ENCODE data around the gene RSL24D1.
"Not testable (repeated sequence)": the region's sequence is repeated elsewhere in the genome, so short reads cannot be mapped to it uniquely, and the experiment has no call there.

RSL24D1 gene

DNA sequence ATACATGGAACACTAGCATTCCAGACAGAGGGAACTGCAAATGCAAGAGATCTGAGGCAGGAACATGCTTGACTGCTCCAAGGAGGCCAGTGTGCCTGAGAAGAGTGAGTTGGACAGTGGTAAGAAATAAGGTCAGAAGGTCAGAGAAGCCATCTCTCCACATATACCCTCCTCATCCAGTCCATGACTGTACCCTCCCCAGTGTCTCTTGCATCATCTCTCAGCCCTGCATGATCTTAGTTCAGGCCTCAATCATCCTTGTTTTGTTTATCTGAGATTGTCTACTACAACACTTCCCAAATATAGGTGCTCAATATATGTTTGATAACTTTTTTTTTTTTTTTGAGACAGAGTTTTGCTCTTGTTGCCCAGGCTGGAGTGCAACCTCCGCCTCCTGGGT is 5.5 kb upstream of the RSL24D1 start:
- DNase-seq: no peak

DNA sequence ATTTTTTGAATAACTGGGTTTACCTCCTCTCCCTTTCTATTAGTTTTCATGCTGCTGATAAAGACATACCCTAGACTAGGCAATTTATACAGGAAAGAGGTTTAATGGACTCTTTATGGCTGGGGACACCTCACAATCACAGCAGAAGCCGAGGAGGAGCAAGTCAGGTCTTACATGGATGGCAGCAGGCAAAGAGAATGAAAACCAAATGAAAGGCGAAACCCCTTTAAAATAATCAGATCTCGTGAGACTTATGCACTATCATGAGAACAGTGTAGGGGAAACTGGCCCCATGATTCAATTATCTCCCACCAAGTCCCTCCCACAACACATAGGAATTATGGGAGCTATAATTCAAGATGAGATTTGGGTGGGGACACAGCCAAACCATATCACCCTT is 2.0 kb upstream of the RSL24D1 start:
- DNase-seq: no peak

DNA sequence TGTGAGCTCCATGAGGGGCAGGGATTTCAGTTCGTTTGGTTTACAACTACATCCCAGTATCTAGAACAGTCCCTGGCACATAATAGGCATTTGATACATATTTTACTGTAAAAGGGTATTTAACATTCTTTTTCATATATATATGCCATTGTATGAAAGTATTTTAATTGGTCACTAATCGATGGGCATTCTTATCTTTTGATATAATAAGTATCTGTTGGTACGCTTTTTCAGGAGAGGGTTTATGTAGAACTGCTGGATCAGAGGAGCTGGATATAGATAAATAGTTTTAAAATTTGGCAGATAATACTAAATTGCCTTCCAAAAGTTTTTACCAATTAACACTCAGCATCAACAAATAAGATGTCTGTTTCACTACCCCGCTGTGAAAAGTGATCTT is 978 bp upstream of the RSL24D1 start:
- DNase-seq: no peak

DNA sequence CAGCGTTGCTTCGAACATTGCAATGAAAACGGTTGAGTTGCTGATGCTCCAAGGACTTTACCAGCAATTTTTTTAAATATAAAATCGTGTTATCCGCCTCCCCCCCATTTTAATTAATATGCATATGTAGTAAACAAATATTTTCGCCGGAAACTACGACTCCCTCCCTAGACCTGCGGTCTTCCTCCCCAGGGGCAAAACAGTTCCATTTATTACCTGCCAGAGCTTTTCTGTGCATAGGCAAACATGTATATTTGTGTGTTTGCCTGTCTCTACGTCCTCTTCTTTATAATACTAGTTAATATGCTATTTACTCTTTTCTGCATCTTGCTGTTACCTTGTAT is 593 bp upstream of the RSL24D1 start:
- no peak for DNase-seq

DNA sequence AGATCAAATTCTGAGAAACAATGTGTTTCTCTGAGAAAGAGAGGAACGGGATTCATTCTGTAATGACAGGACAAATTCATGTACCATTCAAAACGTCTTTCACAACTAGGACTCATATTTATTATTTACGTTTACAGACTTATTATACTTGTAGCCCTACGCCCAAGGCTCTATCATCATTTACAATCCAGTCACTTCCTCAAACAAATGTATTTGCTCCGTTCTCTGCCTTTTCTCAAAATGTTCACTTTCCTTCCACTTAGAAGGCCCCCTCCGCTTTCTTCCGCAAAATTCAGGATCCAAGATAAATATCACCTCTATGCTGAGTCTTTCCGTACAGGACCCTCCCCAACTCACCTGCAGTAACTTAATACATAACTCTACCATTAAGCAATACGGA is 745 bp downstream of the RSL24D1 start:
- DNase-seq: no peak

DNA sequence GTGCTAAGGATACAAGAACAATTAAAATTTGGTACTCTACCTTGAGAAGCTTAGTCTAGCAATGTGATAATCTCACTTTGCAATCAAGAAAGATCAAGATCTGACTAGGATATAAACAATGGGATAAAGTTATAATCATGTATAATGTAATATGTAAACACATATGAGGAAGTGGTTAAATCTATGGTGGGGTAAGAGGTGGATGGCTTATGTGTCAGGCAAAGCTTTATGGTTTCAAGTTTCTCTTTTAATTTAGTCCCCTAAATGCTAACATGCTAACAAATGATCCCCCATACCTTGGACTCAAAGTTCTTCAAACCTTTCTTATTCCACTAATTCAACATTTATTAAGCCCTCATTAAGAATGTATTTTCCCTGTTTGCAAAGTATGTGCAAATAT is 2.5 kb downstream of the RSL24D1 start:
- DNase-seq: peak; percentile 46

DNA sequence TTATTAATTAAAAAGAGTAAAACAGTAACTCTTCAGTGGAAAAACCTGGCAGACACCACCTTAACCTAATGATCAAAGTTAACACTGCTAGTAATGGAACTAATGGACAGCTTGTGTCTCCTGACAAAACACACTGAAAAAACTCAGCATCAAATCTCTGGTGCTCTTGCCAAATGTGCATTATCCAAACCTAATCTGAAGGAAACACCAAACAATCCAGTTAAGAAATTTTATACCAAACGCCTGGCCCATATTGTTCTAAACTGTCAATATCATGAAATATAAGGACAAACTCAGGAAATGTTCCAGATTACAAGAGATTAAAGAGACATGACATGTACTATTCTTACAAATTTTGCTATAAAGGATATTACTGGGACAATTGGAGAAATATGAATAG is 10.4 kb downstream of the RSL24D1 start:
- DNase-seq: no peak

DNA sequence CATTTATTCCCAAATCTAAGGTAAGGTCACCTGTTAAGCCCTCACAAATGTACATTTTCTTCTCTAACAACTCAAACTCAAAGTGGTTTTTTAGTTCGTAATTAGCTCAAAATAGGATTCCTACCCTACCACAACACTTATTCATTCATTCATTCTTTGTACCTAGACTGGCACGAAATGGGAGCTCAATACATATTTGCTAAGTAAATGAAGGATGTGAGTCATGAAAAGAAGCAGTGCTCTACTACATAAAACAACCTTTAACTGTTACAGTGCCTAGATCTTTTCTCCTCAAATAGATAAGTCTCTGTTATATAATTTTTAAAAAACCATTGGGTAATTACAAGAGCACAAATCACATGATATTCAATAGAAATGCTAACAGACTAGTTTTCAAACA is 13.1 kb downstream of the RSL24D1 start:
- DNase-seq: peak; percentile 11

DNA sequence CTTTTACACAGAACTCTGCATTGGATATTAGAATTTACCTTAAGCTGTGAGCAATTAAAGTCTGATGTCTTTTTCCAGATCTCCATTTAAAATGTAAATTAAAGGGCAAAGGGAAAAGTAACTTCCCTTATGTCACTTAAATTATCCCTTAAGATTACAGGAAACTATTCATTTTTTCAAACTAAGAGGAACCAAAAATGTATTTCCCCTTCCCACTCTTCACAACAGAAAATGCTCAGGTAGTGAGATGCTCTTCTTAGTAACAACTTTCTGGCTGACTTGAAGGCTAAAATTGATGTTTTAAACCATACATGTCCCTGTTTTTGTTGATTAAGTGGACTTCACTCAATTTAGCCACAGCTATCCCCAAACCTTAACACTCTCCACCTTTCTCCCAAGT is 17.6 kb downstream of the RSL24D1 start:
- DNase-seq: no peak

DNA sequence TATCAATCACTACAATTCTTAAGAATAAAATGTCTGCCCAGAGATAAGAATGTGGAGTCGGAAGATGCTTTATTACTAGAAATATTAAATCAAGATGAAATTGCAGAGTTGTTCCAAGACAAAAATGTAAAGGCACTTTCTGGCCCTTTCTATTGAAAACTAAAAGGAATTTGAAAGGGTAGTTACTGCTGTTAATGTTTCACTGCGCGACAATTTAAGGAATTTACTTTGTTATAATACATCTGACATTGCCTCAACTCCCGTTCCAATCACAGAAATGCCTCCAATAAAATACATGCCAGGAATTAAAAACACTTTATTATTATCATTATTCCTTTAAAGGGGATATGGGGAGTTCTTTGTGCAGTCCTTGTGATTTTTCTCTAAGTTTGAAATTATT is 26.4 kb downstream of the RSL24D1 start:
- no peak for DNase-seq

DNA sequence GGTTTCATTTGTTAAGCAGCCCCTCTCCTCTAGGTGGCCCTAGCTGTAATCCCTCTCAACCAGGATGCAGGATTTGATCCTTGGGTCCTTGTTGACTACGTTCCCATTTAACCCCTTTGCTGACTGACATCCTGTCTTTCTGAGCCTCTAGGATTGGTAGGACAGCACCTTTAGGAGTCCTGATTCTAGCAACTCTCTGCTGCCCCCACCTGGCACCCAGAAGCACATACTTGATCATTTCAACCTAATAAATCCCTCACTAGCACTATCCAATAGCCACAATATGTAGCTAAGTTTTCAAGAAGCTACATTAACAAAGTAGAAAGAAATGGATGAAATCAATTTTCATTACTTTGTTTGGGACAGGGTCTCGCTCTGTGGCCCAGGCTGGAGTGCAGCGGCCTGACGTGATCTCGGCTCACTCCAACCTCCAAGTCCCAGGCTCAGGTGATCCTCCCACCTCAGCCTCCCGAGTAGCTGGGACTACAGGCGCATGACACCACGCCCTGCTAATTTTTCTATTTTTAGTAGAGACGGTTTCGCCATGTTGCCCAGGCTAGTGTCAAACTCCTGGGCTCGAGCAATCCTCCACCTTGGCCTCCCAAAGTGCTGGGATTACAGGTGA is 28.3 kb downstream of the RSL24D1 start:
- peak; percentile 73 for DNase-seq

DNA sequence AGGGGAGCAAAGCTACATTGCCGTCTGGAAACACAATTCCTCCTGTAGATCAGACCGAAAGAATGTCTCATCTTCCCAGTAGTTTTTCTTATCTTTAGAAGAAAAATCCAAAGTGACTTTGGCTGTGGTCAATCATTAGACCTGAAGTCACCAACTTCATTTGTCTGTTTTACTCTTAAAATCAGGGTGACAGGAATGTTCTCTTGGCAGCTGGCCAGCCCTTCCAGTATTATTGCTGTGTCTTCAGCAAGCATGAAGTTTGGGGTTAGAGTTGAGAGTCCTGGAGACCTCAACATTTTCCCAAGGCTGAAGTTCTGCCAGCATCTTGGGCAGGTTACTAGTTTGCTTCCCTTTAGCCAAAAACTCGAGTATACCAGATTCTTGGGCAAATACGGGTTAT is 32.5 kb downstream of the RSL24D1 start:
- DNase-seq: no peak

DNA sequence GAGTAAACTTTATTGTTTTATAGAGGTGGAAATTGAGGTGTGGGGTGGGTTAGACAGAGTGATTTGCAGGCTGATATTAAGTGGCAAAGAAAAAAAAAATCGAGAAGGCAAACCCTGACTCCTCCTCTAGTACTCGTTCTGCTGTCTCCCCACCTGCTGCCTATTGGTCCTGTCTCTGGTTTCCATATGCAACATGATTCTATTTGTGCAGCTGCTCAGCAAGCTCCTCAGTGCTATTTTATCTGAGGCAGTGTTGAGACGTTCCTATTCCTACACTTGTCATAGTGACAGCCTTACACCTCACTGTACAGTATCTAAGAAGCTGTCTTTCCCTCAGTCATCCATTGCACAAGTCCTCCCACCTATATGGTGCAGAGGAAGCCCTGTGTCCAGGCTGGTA is 45.1 kb downstream of the RSL24D1 start:
- no peak for DNase-seq

DNA sequence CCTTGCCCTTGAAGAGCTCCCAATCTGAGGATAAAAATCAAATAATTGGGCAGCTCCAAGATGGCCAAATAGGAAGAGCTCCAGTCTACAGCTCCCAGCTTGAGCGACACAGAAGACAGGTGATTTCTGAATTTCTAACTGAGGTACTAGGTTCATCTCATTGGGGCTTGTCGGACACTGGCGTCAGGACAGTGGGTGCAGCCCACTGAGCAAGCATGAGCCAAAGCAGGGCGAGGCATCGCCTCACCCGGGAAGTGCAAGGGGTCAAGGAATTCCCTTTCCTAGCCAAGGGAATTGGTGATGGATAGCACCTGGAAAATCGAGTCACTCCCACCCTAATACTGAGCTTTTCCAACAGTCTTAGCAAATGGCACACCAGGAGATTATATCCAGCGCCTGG is 53.6 kb downstream of the RSL24D1 start:
- not testable (repeated sequence) for DNase-seq

DNA sequence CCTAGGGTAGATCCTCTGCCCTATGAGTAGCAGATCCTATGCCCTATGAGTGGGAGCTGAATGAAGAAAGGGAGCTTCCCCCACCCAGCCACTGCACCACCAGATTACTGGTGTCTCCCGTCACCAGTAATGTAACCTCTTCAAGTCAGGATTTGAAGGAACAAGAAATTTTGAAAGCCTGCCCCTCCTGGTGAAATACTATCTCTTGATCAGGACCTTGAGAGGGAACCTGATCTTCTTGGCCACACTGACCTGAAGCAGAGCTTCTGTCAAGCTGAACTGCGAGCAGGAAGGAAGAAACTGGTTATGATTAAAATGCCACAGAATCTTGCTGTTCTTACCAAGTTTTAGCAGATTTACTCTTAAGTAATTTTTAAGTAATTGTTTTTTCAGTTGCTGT is 62.8 kb downstream of the RSL24D1 start:
- DNase-seq: no peak

DNA sequence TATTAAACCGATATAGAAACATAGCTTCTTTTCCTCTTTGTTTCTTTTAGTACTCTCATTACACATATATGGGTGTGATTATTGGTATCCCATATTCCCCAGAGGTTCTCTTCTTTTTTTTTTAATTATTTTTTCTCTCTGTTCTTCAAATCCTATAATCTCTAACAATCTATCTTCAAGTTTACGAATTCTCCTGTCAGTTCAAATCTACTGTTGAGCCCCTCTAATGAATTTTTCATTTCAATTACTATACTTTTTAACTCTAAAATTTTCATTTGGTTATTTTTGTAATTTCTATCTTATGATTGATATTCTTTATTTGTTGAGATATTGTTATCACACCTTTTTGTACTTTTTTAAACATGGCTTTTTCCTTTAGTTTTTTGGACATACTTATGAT is 64.1 kb downstream of the RSL24D1 start:
- DNase-seq: no peak

Measured in HCEC 1CT (cell line).